IMR-90 (cell line): ENCODE data around the gene VEZT. TPM values are rescaled to one million over a fixed set of nuclear protein-coding genes. Genes with fewer than 3 reads are reported as not detected.

Experiments used
- ATAC-seq: fragments of 200-7000 bp; cut with Tn5 transposase; 2 replicates; pipeline ENCODE4 v1.9.1; 2020; ENCODE audit warnings: low read depth, mild to moderate bottlenecking, moderate library complexity
- BruUV-seq: library from RNA; stranded (reverse); fragments of 400-500 nt; replicated peaks from 2 replicates; lab custom pipeline; 2021; lab: Mats Ljungman, UMichigan
- CTCF ChIA-PET: fragments of 300-600 bp; formaldehyde crosslinking; extraction: SDS; loops from one replicate; lab custom pipeline; 2021; ENCODE audit warnings: antibody characterized with exemption; lab: Yijun Ruan, JAX
- POLR2A ChIA-PET: fragments of 300-600 bp; sonication (Branson Sonifier 250); formaldehyde crosslinking; loops from one replicate; lab custom pipeline; 2022; ENCODE audit warnings: antibody characterized with exemption; ENCODE audit not compliant: unreplicated experiment; lab: Charles Lee
- DNase-seq: peaks from one replicate; pipeline ENCODE4 v3.0.0; 2013
- H2AFZ ChIP-seq: replicated peaks from 2 replicates; pipeline ENCODE3; 2013; ENCODE audit warnings: low read length, mild to moderate bottlenecking; ENCODE audit not compliant: poor library complexity
- H2AK5ac ChIP-seq: 2 replicates; pipeline ENCODE4 v1.6.1; 2013; ENCODE audit warnings: low read depth, low read length, inconsistent platforms
- H2AK9ac ChIP-seq: replicated peaks from 2 replicates; pipeline ENCODE3; 2013; ENCODE audit warnings: mild to moderate bottlenecking, low read depth, low read length, moderate library complexity; ENCODE audit not compliant: poor library complexity
- H2BK120ac ChIP-seq: 2 replicates; pipeline ENCODE4 v1.6.1; 2013; ENCODE audit warnings: low read depth, low read length, inconsistent platforms
- H2BK15ac ChIP-seq: 3 replicates; pipeline ENCODE4 v1.6.1; 2013; ENCODE audit warnings: low read depth, low read length, inconsistent platforms
- H2BK20ac ChIP-seq: 2 replicates; pipeline ENCODE4 v1.6.1; 2013; ENCODE audit warnings: low read depth, mild to moderate bottlenecking, inconsistent platforms, low read length, moderate library complexity
- H2BK5ac ChIP-seq: 2 replicates; pipeline ENCODE4 v1.6.1; 2013; ENCODE audit warnings: mild to moderate bottlenecking, low read depth, low read length, inconsistent platforms; ENCODE audit not compliant: poor library complexity, severe bottlenecking
- H3K14ac ChIP-seq: replicated peaks from 2 replicates; pipeline ENCODE4 v1.6.1; 2013; ENCODE audit warnings: low read depth, low read length, inconsistent platforms
- H3K18ac ChIP-seq: 2 replicates; pipeline ENCODE4 v1.6.1; 2013; ENCODE audit warnings: low read depth, low read length, control low read depth
- H3K23ac ChIP-seq: 2 replicates; pipeline ENCODE4 v1.6.1; 2013; ENCODE audit warnings: low read depth, low read length, inconsistent platforms
- H3K27ac ChIP-seq: 2 replicates; pipeline ENCODE4 v1.5.1; 2013; ENCODE audit warnings: mild to moderate bottlenecking, control low read depth, low read length; ENCODE audit not compliant: insufficient read depth
- H3K27me3 ChIP-seq: 2 replicates; pipeline ENCODE4 v1.6.1; 2013; ENCODE audit warnings: low read length; ENCODE audit not compliant: control insufficient read depth, insufficient read depth
- H3K36me3 ChIP-seq: 2 replicates; pipeline ENCODE4 v1.6.1; 2013; ENCODE audit warnings: low read length, mixed read lengths; ENCODE audit not compliant: control insufficient read depth, insufficient read depth
- H3K4ac ChIP-seq: 2 replicates; pipeline ENCODE4 v1.6.1; 2013; ENCODE audit warnings: low read depth, low read length, inconsistent platforms
- H3K4me1 ChIP-seq: 2 replicates; pipeline ENCODE4 v1.6.1; 2013; ENCODE audit warnings: low read length, mixed read lengths; ENCODE audit not compliant: control insufficient read depth, insufficient read depth
- H3K4me2 ChIP-seq: 2 replicates; pipeline ENCODE4 v1.6.1; 2013; ENCODE audit warnings: low read depth, mild to moderate bottlenecking, control low read depth, low read length, moderate library complexity
- H3K4me3 ChIP-seq: 2 replicates; pipeline ENCODE4 v1.5.1; 2013; ENCODE audit warnings: low read depth, mild to moderate bottlenecking, control low read depth, low read length, moderate library complexity; ENCODE audit not compliant: insufficient read depth
- H3K56ac ChIP-seq: 2 replicates; pipeline ENCODE4 v1.6.1; 2013; ENCODE audit warnings: low read length, inconsistent platforms; ENCODE audit not compliant: insufficient read depth; ENCODE audit errors: extremely low read depth
- H3K79me1 ChIP-seq, 2 experiments: 2 replicates each; pipeline ENCODE4 v1.6.1; 2013; ENCODE audit warnings: low read length in 2 of 2, inconsistent platforms in 1 of 2, low read depth in 1 of 2
- H3K9ac ChIP-seq: 2 replicates; pipeline ENCODE4 v1.6.1; 2013; ENCODE audit warnings: low read depth, low read length, control low read depth
- H3K9me1 ChIP-seq: 2 replicates; pipeline ENCODE4 v1.6.1; 2013; ENCODE audit warnings: low read length, inconsistent platforms; ENCODE audit not compliant: insufficient read depth
- H3K9me3 ChIP-seq: 2 replicates; pipeline ENCODE4 v1.6.1; 2013; ENCODE audit warnings: low read length; ENCODE audit not compliant: control insufficient read depth, insufficient read depth
- H4K20me1 ChIP-seq: 2 replicates; pipeline ENCODE4 v1.6.1; 2013; ENCODE audit warnings: low read length, inconsistent platforms; ENCODE audit not compliant: insufficient read depth
- H4K5ac ChIP-seq: 2 replicates; pipeline ENCODE4 v1.6.1; 2013; ENCODE audit warnings: mild to moderate bottlenecking, low read depth, low read length, control low read depth
- H4K8ac ChIP-seq, 2 experiments: 2 replicates each; pipeline ENCODE4 v1.6.1; 2013; ENCODE audit warnings: low read depth in 2 of 2, low read length in 2 of 2, control low read depth in 1 of 2, inconsistent platforms in 1 of 2
- H4K91ac ChIP-seq: 2 replicates; pipeline ENCODE4 v1.6.1; 2013; ENCODE audit warnings: low read depth, low read length, inconsistent platforms; ENCODE audit not compliant: insufficient read depth
- CEBPB ChIP-seq: IDR thresholded peaks from 2 replicates; pipeline ENCODE4 v1.6.1; 2012; ENCODE audit warnings: low read depth, low read length, improper control_type of control experiment
- CHD1 ChIP-seq: IDR thresholded peaks from 2 replicates; pipeline ENCODE4 v1.6.1; 2012; ENCODE audit warnings: low read depth, low read length, improper control_type of control experiment
- CTCF ChIP-seq: conservative IDR thresholded peaks from 2 replicates; pipeline ENCODE4 v1.5.1; 2012; ENCODE audit warnings: mild to moderate bottlenecking, low read depth, low read length, improper control_type of control experiment
- ELK1 ChIP-seq: fragments of 150-350 bp; IDR thresholded peaks from 2 replicates; pipeline ENCODE4 v1.6.1; 2016; ENCODE audit warnings: low read depth, mild to moderate bottlenecking, low read length, moderate library complexity, borderline replicate concordance
- FOS ChIP-seq: fragments of 150-350 bp; IDR thresholded peaks from 2 replicates; pipeline ENCODE4 v1.6.1; 2016; ENCODE audit warnings: low read depth, low read length
- MAFK ChIP-seq: IDR thresholded peaks from 2 replicates; pipeline ENCODE4 v1.6.1; 2012; ENCODE audit warnings: low read depth, low read length, improper control_type of control experiment
- MAZ ChIP-seq: IDR thresholded peaks from 2 replicates; pipeline ENCODE4 v1.6.1; 2012; ENCODE audit warnings: low read depth, mild to moderate bottlenecking, low read length, improper control_type of control experiment, moderate library complexity, borderline replicate concordance
- MXI1 ChIP-seq: IDR thresholded peaks from 2 replicates; pipeline ENCODE4 v1.6.1; 2012; ENCODE audit warnings: low read depth, mild to moderate bottlenecking, low read length, moderate library complexity, borderline replicate concordance
- NFE2L2 ChIP-seq: fragments of 150-350 bp; IDR thresholded peaks from 2 replicates; pipeline ENCODE4 v1.6.1; 2016; ENCODE audit warnings: low read depth, mild to moderate bottlenecking, low read length
- POLR2A ChIP-seq: IDR thresholded peaks from 2 replicates; pipeline ENCODE4 v1.6.1; 2012; ENCODE audit warnings: mild to moderate bottlenecking, low read depth, low read length
- RAD21 ChIP-seq: IDR thresholded peaks from 2 replicates; pipeline ENCODE4 v1.6.1; 2012; ENCODE audit warnings: low read length, improper control_type of control experiment
- RCOR1 ChIP-seq: IDR thresholded peaks from 2 replicates; pipeline ENCODE4 v1.6.1; 2012; ENCODE audit warnings: mild to moderate bottlenecking, low read length, improper control_type of control experiment; ENCODE audit not compliant: insufficient replicate concordance
- RFX5 ChIP-seq: IDR thresholded peaks from 2 replicates; pipeline ENCODE4 v1.8.0; 2012; ENCODE audit warnings: low read depth, mild to moderate bottlenecking, low read length, moderate library complexity
- SMC3 ChIP-seq: fragments of 150-350 bp; IDR thresholded peaks from 2 replicates; pipeline ENCODE4 v1.6.1; 2016; ENCODE audit warnings: low read depth, mild to moderate bottlenecking, antibody characterized with exemption, low read length, moderate library complexity
- USF2 ChIP-seq: fragments of 150-350 bp; IDR thresholded peaks from 2 replicates; pipeline ENCODE4 v1.6.1; 2017; ENCODE audit warnings: mild to moderate bottlenecking, antibody characterized with exemption, low read length, low read depth
- WGBS, 2 experiments: methylation state at CpG; one replicate each; pipeline versions ENCODE4 v1.1.5 to v1.1.7; 2013; ENCODE audit warnings: missing lambda C conversion rate in 2 of 2; ENCODE audit not compliant: insufficient read length in 1 of 2; ENCODE audit errors: extremely low coverage in 2 of 2; 5-methylcytosine and 5-hydroxymethylcytosine counted together
- dilution Hi-C: fragments of 300-500 bp; cut with HindIII; formaldehyde crosslinking; loops from one replicate; pipeline ENCODE4 v1.14.3; 2018; ENCODE audit warnings: low sequenced_read_pairs; ENCODE audit not compliant: unreplicated experiment
- in situ Hi-C: fragments of 300-500 bp; cut with MboI; formaldehyde crosslinking; loops from 3 replicates; pipeline ENCODE4 v1.14.3; 2019; ENCODE audit warnings: low sequenced_read_pairs, inconsistent platforms, mixed read lengths
- intact Hi-C: fragments of 100-400 bp; cut with micrococcal nuclease; formaldehyde crosslinking; loops from 2 replicates; pipeline ENCODE4 v1.10.0; 2022
- polyA plus RNA-seq, 3 experiments: library from polyadenylated mRNA; depleted of rRNA; stranded (reverse); fragments of >200 nt; gene quantifications; 2 replicates each; pipeline ENCODE4 v1.2.3, GENCODE V29; 2012; ENCODE audit warnings: low replicate concordance in 1 of 3
- total RNA-seq: library from RNA; depleted of rRNA; stranded (reverse); fragments of >200 nt; gene quantifications from 2 replicates; pipeline ENCODE4 v1.2.3, GENCODE V29; 2012

VEZT gene
- total and polyA plus RNA-seq, 2 of the 4 experiments (the other 2 are of a cell fraction): 54.5 to 90.2 TPM

GRCh38 chr12:95303476-95303875 is 85.9 kb downstream of the VEZT start:
- peak overlapping the region; percentile 78 for H2BK5ac ChIP-seq
- ATAC-seq (peak; percentile 78), DNase-seq (peak; percentile 66)
- no peak overlapping the region for H2BK15ac ChIP-seq
- no peaks in the 10 kb centered on the region for H3K9me3 ChIP-seq
- POLR2A ChIA-PET: no interaction called here
- no peak overlapping the region for H4K91ac ChIP-seq
- no peak overlapping the region; the same call in 1 of the 2 replicates for H3K18ac ChIP-seq
- no peak overlapping the region for H2BK20ac ChIP-seq
- no peak overlapping the region for H2AK9ac ChIP-seq
- H3K27ac ChIP-seq: no peak overlapping the region; the same call in 1 of the 2 replicates
- no peaks in the 10 kb centered on the region for H4K20me1 ChIP-seq
- no peak overlapping the region for H3K9ac ChIP-seq
- CTCF ChIA-PET: interaction anchor here (0.6 kb wide), 1 partner anchor 1470 kb away, joined by 3 read pairs; no protein-coding TSS in a partner anchor
- no peaks in the 10 kb centered on the region for H3K27me3 ChIP-seq
- H2AFZ ChIP-seq: no peak overlapping the region
- in situ Hi-C loops: no loop called here
- H4K5ac ChIP-seq: no peak overlapping the region
- H3K23ac ChIP-seq: no peak overlapping the region
- no peak overlapping the region for H3K4me3 ChIP-seq
- no peak overlapping the region for H3K4ac ChIP-seq
- H3K4me2 ChIP-seq: peak overlapping the region; percentile 78
- TF ChIP-seq RFX5 (no peak), SMC3 (no peak), POLR2A (no peak), NFE2L2 (no peak), MAFK (no peak), RCOR1 (no peak), CTCF (no peak), MAZ (no peak), RAD21 (no peak), MXI1 (no peak), ELK1 (no peak), CHD1 (no peak), USF2 (no peak), FOS (no peak), CEBPB (no peak)
- H3K9me1 ChIP-seq: 0 out of 2 replicates have a peak, but pooled peaks cover 3% of the 10 kb centered on the region
- H3K36me3 ChIP-seq: peaks cover 11% of the 10 kb centered on the region
- no peak overlapping the region for H3K14ac ChIP-seq
- H2AK5ac ChIP-seq: no peak overlapping the region
- WGBS, 2 experiments: no CpG with 5 or more reads among the region's 1 CpG
- H3K4me1 ChIP-seq: peaks cover 8% of the 10 kb centered on the region
- dilution Hi-C loops: no loop called here
- no peak overlapping the region for H3K56ac ChIP-seq
- H2BK120ac ChIP-seq: no peak overlapping the region
- intact Hi-C loops: no loop called here
- H3K79me1 ChIP-seq: peaks cover 3 to 12% of the 10 kb centered on the region in 2 experiments; a peak in 3 of 4 replicates
- no peak overlapping the region; a peak in 1 of 4 replicates for H4K8ac ChIP-seq
- no TSS peak for BruUV-seq
